NCI-H774 (cell line): ENCODE measurements around the gene SAPCD2.
"Not testable (repeated sequence)": the region's sequence is repeated elsewhere in the genome, so short reads cannot be mapped to it uniquely, and the experiment has no call there.

Experiments
- DNase-seq: peaks from one replicate; lab custom pipeline; 2025; lab: John Stamatoyannopoulos, UW

SAPCD2 gene, protein sequence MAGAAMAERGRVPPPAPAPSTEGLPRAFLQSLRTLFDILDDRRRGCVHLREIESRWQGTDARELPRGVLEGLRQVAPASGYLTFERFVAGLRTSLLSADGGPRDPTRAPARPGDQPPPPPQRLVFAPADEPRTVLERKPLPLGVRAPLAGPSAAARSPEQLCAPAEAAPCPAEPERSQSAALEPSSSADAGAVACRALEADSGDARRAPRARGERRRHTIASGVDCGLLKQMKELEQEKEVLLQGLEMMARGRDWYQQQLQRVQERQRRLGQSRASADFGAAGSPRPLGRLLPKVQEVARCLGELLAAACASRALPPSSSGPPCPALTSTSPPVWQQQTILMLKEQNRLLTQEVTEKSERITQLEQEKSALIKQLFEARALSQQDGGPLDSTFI

GRCh38 chr9:137070201-137070905, at the start of gene SAPCD2:
SAPCD2 (minus strand) TSS chr9:137070557; CDS start chr9:137070460, 97 bp downstream.
- DNase-seq, result peak; percentile 95

- DNase-seq, result not testable (repeated sequence)
Measured at GRCh38 chr9:137118092-137118603, 47.8 kb upstream of the SAPCD2 start.

DNA sequence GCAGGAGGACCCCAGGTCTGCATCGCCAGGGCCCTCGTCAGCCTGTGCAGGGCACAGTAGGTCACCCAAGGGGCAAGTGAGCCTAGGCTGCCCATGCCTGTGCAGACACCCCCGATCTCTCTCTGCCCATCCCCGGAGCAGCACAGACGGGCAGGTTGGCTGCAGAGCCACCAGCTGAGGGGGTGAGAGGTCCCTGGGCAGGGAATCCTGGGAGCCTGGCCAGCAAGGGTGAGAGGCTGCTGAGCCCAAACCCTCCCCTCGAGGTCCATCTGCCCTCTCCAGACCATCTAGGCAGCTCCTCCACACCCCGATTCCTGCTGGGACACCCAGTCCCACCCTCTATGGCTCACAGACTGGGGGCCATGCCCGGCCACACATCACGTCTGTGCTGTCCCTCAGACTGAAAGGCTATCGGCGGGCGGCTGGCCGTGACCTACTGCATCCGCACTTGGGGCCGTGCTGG, 46.9 kb upstream of the SAPCD2 start:
- no peak for DNase-seq

- no peak for DNase-seq
Measured at GRCh38 chr9:137116728-137117127, 46.4 kb upstream of the SAPCD2 start.

- DNase-seq, result no peak
Measured at GRCh38 chr9:137116027-137116507, 45.7 kb upstream of the SAPCD2 start.

- DNase-seq, result no peak
Measured at GRCh38 chr9:137115394-137116026, 45.2 kb upstream of the SAPCD2 start.

- DNase-seq, result peak; percentile 61
Measured at GRCh38 chr9:137114613-137115393, 44.4 kb upstream of the SAPCD2 start, which contains the start of gene DPP7. DPP7 (minus strand) TSS chr9:137114733; CDS start chr9:137114713, 20 bp downstream.

- no peak for DNase-seq
Measured at GRCh38 chr9:137114220-137114612, 43.9 kb upstream of the SAPCD2 start.

GRCh38 chr9:137113385-137114159, 43.2 kb upstream of the SAPCD2 start:
- no peak for DNase-seq

- no peak for DNase-seq
Measured at GRCh38 chr9:137112564-137113384, 42.4 kb upstream of the SAPCD2 start.

DNA sequence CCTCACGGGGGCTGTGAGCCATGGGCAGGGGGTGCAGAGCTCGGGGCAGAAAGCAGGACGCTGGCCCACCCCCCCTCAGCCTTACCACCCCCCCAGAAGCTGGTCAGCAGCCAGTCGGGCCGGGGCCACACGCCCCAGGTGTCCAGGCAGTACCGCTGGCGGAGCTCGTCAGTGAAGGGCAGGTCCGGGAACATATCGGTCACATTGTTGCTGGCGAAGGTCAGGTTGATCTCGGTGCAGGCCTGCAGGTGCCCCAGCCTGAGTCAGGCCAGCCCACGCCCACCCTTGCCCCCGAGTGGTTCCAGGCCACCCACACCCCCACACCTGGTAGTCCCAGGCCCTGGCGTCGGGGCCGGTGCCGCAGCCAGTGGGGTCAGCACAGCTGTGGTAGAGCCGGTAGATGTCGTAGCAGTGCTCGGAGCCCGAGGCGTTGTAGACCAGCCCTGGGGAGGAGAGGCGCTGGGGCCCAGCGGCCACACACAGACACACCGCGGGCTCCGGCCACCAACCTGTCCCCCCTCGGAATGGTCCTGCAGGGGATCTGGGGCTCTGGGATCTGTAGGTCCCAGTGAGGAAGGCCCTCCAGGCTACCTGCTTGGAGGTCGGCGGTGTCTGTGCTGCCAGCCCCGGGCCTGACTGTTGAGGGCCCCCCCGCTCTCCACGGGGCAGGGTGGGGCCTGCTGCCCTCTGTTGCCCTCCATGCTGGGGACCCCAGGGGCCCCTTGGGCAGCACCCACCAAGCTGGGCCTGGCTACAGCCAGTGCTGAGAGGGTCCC, 41.6 kb upstream of the SAPCD2 start:
- no peak for DNase-seq

- DNase-seq, result no peak
Measured at GRCh38 chr9:137110911-137111787, 40.8 kb upstream of the SAPCD2 start.

- DNase-seq, result no peak
Measured at GRCh38 chr9:137110147-137110910, 40.0 kb upstream of the SAPCD2 start.

DNA sequence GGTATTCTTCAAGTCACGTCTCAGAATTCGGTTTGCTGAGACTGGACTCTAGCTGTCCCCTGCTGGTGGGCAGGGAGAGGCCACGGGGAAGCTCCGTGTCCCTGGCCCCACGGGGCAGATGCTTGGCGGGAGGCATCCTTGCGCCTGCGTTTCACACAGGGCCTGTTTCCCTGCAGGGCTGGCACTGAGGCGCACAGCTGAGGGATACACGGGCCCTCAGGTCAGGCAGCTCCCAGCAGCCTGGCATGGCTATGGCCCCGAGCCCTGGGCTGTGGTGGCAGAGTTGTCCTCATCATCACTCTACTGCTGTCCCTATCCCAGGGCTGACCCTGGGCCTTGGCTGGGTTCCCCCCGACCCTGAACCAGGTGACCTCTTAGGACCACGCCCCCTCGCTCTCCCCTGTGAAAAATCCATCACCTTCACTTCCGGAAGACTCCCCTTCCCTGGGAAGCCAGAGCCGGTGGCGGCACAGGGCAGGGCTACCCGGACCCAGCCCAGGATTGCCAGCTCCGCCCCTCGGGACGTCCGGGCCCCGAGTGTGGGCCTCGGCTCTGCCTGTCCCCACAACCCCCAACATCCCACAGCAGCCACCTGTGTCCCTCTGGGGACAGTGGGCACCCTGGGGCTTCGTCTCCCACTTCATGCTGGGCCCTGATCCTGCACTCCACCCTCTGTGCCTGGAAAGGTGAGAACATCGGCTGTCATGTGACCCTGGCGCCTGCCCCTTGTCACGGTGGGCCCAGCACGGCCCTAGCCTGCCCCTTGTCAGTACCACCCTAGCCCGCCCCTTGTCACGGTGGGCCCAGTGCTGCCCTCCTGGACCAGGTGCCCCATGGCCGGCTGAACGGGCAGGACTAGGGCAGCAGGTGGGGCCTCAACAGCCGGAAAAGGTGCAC, 39.1 kb upstream of the SAPCD2 start:
- no peak for DNase-seq

- no peak for DNase-seq
Measured at GRCh38 chr9:137108608-137109249, 38.4 kb upstream of the SAPCD2 start.

DNA sequence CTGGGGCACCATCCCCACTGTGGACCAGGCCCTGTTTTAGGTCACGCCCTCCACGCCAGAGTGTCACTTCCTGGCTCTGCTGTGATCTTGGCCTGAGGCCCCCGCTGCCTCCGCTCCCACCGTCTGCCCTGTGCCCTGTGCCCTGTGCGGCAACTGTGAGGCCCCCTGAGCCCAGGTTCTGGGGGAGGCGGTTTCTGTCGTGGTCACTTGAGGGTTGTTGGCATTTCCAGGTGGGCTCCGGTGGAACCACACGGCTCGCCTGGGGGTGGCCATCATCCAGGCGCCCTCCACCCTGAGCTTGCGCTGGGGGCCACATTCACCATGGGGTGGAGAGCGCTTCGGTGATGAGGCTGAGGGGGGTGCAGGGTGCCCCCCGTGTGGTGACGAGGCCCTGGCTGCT, 37.6 kb upstream of the SAPCD2 start:
- no peak for DNase-seq
